MM.1S (cell line): ENCODE results near the gene NUDT22.
"Not testable (repeated sequence)": the region's sequence is repeated elsewhere in the genome, so short reads cannot be mapped to it uniquely, and the experiment has no call there.

Experiments
- CTCF ChIP-seq: fragments of 300-600 bp; sonication (generic); IDR thresholded peaks from 2 replicates; pipeline ENCODE4 v1.5.1; 2016; ENCODE audit warnings: antibody characterized with exemption, low read length, mixed read lengths
- EZH2 ChIP-seq: fragments of 300-600 bp; sonication (generic); optimal IDR thresholded peaks from 2 replicates; pipeline ENCODE3; 2017; ENCODE audit warnings: low read depth, mild to moderate bottlenecking, antibody characterized with exemption, low read length, mixed read lengths
- EZH2phosphoT487 ChIP-seq: fragments of 300-600 bp; sonication (generic); IDR thresholded peaks from 2 replicates; pipeline ENCODE4 v1.6.1; 2018; ENCODE audit warnings: antibody characterized with exemption, low read length

DNA sequence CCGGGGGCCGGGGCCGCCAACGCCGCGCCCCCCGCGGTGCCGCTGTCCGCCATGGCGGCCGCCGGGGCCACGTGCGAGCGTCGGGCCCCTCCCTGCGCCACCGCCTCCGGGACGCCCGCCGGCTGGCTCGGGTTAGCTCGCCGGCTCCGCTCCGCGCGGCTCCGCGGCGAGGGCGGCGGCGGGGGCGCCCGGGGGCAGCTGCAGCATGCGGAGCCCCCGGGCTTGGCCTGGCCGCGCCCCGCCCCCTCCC, 20.5 kb downstream of the NUDT22 start:
- TF ChIP-seq EZH2phosphoT487, CTCF, EZH2: not testable (repeated sequence)
